Ascending aorta (tissue), 2 donors: ENCODE measurements around the gene TRIM33. TPM values are rescaled to one million over a fixed set of nuclear protein-coding genes. Genes with fewer than 3 reads are reported as not detected.

Experiments
- DNase-seq, 2 donors: peaks; one replicate each; pipeline ENCODE4 v3.0.0-alpha.2; 2019; ENCODE audit warnings: low spot score in 2 of 2
- H3K27ac ChIP-seq, 2 donors: fragments of 200-600 bp; sonication (generic); one replicate each; pipeline ENCODE4 v1.5.1; 2016 to 2017; ENCODE audit warnings: mild to moderate bottlenecking in 1 of 2
- H3K27me3 ChIP-seq: fragments of 200-600 bp; sonication (generic); one replicate; pipeline ENCODE4 v1.5.1; 2017
- H3K36me3 ChIP-seq, 2 donors: fragments of 200-600 bp; sonication (generic); one replicate each; pipeline ENCODE4 v1.5.1; 2016
- H3K4me1 ChIP-seq, 2 donors: fragments of 200-600 bp; sonication (generic); one replicate each; pipeline ENCODE4 v1.5.1; 2016 to 2017; ENCODE audit warnings: mild to moderate bottlenecking in 1 of 2
- H3K4me3 ChIP-seq, 2 donors: fragments of 200-600 bp; sonication (generic); one replicate each; pipeline ENCODE4 v1.5.1; 2016 to 2017; ENCODE audit warnings: mild to moderate bottlenecking in 1 of 2
- H3K9me3 ChIP-seq, 2 donors: fragments of 200-600 bp; sonication (generic); one replicate each; pipeline ENCODE4 v1.5.1; 2016
- intact Hi-C: fragments of 100-400 bp; cut with DNase I; formaldehyde crosslinking; loops from one replicate; pipeline ENCODE4 v1.15.1; 2023
- total RNA-seq: library from RNA; depleted of rRNA; stranded (reverse); fragments of >200 nt; gene quantifications from one replicate; pipeline ENCODE4 v1.1.0, GENCODE V29; 2016
- TF ChIP-seq, protein P1 (sequence below), 3 experiments: fragments of 200-600 bp in 2 of 3; fragments of 450-650 bp in 1 of 3; sonication (generic) in 2 of 3; IDR thresholded peaks; one replicate each; pipeline ENCODE4 v1.5.1; 2016 to 2019; ENCODE audit warnings: antibody characterized with exemption in 3 of 3, mild to moderate bottlenecking in 1 of 3, moderate library complexity in 1 of 3

The TRIM33 gene
- total RNA-seq, 1 donor from 2014 or later: 42.5 TPM

GRCh38 chr1:114350731-114351445 is 160.1 kb downstream of the TRIM33 start:
- TF ChIP-seq, protein P1, sequence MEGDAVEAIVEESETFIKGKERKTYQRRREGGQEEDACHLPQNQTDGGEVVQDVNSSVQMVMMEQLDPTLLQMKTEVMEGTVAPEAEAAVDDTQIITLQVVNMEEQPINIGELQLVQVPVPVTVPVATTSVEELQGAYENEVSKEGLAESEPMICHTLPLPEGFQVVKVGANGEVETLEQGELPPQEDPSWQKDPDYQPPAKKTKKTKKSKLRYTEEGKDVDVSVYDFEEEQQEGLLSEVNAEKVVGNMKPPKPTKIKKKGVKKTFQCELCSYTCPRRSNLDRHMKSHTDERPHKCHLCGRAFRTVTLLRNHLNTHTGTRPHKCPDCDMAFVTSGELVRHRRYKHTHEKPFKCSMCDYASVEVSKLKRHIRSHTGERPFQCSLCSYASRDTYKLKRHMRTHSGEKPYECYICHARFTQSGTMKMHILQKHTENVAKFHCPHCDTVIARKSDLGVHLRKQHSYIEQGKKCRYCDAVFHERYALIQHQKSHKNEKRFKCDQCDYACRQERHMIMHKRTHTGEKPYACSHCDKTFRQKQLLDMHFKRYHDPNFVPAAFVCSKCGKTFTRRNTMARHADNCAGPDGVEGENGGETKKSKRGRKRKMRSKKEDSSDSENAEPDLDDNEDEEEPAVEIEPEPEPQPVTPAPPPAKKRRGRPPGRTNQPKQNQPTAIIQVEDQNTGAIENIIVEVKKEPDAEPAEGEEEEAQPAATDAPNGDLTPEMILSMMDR (IDR thresholded peaks at IDR 0.05): no peak
- no peaks in the 10 kb centered on the region for H3K36me3 ChIP-seq
- H3K9me3 ChIP-seq: no peaks in the 10 kb centered on the region
- no peak overlapping the region for H3K4me3 ChIP-seq
- peaks cover 2 to 6% of the 10 kb centered on the region in 2 donors for H3K4me1 ChIP-seq
- no peak for DNase-seq
- no peaks in the 10 kb centered on the region for H3K27me3 ChIP-seq
- intact Hi-C loops: no loop called here
- H3K27ac ChIP-seq: no peak overlapping the region

GRCh38 chr1:114349891-114350605 is 161.0 kb downstream of the TRIM33 start:
- intact Hi-C loops: loop anchor here (5.0 to 10.0 kb wide), 4 partner anchors 322 to 407 kb away; partner anchors contain the start of genes CSDE1, DENND2C, NRAS and OLFML3
- Histone ChIP-seq H3K4me1 (peaks cover 6 to 8% of the 10 kb centered on the region in 2 donors), H3K4me3 (no peak overlapping the region), H3K27ac (no peak overlapping the region), H3K27me3 (no peaks in the 10 kb centered on the region), H3K9me3 (no peaks in the 10 kb centered on the region), H3K36me3 (no peaks in the 10 kb centered on the region)
- no peak for DNase-seq
- TF ChIP-seq, protein P1 (IDR thresholded peaks at IDR 0.05): no peak

- no peaks in the 10 kb centered on the region for H3K9me3 ChIP-seq
- TF ChIP-seq, protein P1 (IDR thresholded peaks at IDR 0.05): no peak
- no peak overlapping the region for H3K27ac ChIP-seq
- no peaks in the 10 kb centered on the region for H3K27me3 ChIP-seq
- H3K4me1 ChIP-seq: peaks cover 6 to 8% of the 10 kb centered on the region in 2 donors
- H3K4me3 ChIP-seq: no peak overlapping the region
- no peaks in the 10 kb centered on the region for H3K36me3 ChIP-seq
- DNase-seq: no peak
- intact Hi-C loops: loop anchor here (5.0 to 10.0 kb wide), 4 partner anchors 325 to 410 kb away; partner anchors contain the start of genes CSDE1, DENND2C, NRAS and OLFML3
These were observed 163.4 kb downstream of the TRIM33 start for GRCh38 chr1:114347431-114348209.

DNA sequence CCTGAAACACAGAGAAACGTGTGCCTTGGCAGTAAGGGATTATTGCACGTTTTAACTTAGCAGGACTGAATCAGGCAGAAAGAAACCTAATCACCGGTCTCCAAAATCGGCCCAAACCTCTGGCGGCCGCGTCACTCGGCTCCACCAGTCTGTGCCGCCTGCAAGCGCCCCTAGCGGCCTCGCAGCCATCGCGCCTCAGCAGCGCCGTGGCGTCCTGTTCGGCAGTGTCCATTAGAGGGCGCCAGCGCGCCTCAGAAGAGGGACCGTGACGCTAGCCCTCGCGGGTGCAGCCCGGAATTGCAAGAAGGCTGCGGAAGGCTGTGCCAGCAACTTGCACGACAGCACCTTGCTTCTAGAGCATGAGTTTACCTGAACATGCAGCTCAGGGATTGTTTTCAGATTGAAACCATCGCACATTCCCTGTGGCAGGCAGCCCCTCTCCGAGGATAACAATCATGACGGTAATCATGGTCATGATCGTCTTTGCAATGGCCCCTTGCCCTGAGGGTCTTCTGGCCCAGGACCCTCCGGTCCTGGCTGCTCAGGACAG is 164.4 kb downstream of the TRIM33 start:
- peaks cover 6 to 8% of the 10 kb centered on the region in 2 donors for H3K4me1 ChIP-seq
- intact Hi-C loops: loop anchor here (1.0 to 10.0 kb wide), 7 partner anchors 82 to 411 kb away; partner anchors contain the start of genes BCAS2, CSDE1, DENND2C and NRAS
- peak; percentile 74 to 98 for DNase-seq
- peak overlapping the region; percentile 69 to 78 for H3K4me3 ChIP-seq
- TF ChIP-seq, protein P1 (IDR thresholded peaks at IDR 0.05): peak; percentile 100
- H3K9me3 ChIP-seq: no peaks in the 10 kb centered on the region
- H3K27me3 ChIP-seq: no peaks in the 10 kb centered on the region
- peak overlapping the region; percentile 88 to 94 for H3K27ac ChIP-seq
- no peaks in the 10 kb centered on the region for H3K36me3 ChIP-seq

GRCh38 chr1:114345930-114346479 is 165.0 kb downstream of the TRIM33 start:
- DNase-seq: no peak
- Histone ChIP-seq H3K36me3 (no peaks in the 10 kb centered on the region), H3K9me3 (no peaks in the 10 kb centered on the region), H3K27ac (peak overlapping the region; percentile 88 to 94), H3K4me3 (peak overlapping the region; percentile 69 to 78), H3K27me3 (no peaks in the 10 kb centered on the region), H3K4me1 (peaks cover 6 to 8% of the 10 kb centered on the region in 2 donors)
- TF ChIP-seq, protein P1 (IDR thresholded peaks at IDR 0.05): no peak
- intact Hi-C loops: loop anchor here (1.0 to 10.0 kb wide), 7 partner anchors 82 to 411 kb away; partner anchors contain the start of genes BCAS2, CSDE1, DENND2C and NRAS
